Measurements from ENCODE around the gene UMPS.
"Not testable (repeated sequence)": the region's sequence is repeated elsewhere in the genome, so short reads cannot be mapped to it uniquely, and the experiment has no call there.

GRCh38 chr3:124749877-124750276 is 19.6 kb downstream of the UMPS start:
- not testable (repeated sequence) for TF ChIP-seq CTCF (IDR thresholded peaks at IDR 0.05; ENCODE audit: low read length); EZH2 (optimal IDR thresholded peaks at IDR 0.05; ENCODE audit: low read depth, low read length)

Data from MM.1S (cell line).